GM18517 (cell line): ENCODE measurements around the gene LIFR.

Experiments used
- ATAC-seq: cut with Tn5 transposase; IDR thresholded peaks from one replicate; pipeline ENCODE4 v1.9.1; 2021; ENCODE audit warnings: mild to moderate bottlenecking, moderate library complexity; ENCODE audit not compliant: unreplicated experiment

Gene LIFR

DNA sequence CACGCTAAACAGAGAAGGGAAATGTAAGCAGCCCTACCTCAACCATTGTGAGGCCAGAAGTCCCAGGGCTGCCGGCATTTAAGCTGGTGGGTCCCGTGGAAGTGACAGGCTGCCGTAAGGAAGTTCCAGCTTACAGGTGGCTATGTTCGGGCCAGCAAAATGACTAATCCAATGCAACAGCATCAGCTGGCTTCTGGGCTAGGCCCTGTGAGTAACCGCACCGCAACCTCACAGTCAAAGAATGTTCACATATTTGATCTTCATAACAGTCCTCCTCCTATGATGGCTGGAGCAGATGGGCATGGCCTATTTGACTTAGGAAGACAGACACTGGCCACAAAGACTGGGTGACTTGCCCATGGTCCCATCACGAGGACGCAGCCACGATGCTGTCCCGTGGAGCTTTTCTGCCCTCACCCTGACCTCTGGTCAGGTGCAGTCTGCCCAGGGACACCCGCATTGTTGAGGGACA lies 88.2 kb downstream of the LIFR start:
- ATAC-seq: no peak

DNA sequence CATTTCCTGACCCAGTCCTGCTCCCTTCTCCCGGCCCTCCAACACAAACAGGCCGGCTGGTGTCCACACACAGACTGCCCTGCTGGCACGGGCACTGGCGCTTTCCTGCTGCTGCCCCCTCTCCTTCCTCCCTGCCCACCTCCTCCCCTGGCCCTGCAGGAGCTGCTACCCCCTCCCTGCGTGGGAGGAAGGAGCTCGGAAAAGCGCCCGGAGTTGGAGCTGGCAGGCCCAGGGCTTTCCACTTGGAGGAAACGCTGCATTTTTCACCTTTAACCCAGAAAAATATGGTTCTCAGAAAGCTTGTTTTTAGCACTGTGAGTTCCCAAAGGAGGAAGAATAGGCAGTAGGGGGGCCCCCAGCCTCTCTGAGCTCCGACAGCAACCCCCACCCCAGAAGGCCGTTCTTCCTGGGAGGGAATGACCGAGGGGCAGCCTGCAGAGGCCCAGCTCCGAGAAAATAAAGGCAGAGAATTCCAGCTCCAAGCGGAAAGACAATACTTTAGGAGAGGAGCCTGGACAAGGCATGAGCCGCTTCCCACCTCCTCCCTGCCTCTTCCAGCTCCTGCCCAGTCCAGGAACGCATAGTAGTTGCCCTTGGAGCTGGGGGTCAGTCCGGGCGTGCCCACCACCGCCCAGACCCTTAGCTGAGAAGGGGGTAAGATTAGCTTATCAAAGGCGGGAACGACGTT lies 88.9 kb downstream of the LIFR start:
- ATAC-seq: no peak

DNA sequence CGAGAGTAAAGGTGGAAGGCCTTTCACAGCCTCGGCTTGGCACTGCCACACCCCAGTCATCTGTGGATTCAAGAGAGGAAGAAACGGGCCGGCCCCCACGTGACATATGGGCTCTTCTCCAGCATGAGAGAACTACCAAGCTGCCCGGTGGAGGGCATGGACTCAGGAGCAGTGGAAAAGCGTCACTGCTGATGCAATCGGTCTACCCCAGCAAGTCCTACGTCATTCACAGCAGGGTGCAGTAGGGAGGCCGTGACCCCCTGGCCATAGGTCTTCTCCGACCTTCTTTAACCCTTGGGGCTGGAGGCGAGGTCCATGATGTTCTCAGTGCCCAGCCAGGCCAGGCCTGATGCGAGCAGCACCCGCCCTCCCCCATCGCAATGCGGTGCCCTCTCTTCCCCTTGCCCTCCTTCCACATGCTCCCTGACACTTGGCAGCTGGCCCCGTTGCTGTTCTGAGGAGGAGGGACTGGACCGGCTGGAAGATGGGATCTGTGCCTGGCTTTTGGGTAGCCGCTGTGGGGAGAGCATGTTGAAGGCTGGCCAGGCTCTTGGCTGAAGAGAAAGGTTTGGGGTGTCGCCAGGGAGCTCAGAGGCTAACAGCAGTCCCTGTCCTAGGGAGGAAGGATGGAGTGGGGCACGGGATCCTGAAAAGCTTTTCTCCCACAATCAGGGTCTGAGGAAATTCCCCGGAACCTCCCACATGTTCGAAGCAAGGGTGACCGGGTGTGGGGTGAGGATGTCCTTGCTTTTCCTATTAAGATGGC lies 89.8 kb downstream of the LIFR start:
- no peak for ATAC-seq

DNA sequence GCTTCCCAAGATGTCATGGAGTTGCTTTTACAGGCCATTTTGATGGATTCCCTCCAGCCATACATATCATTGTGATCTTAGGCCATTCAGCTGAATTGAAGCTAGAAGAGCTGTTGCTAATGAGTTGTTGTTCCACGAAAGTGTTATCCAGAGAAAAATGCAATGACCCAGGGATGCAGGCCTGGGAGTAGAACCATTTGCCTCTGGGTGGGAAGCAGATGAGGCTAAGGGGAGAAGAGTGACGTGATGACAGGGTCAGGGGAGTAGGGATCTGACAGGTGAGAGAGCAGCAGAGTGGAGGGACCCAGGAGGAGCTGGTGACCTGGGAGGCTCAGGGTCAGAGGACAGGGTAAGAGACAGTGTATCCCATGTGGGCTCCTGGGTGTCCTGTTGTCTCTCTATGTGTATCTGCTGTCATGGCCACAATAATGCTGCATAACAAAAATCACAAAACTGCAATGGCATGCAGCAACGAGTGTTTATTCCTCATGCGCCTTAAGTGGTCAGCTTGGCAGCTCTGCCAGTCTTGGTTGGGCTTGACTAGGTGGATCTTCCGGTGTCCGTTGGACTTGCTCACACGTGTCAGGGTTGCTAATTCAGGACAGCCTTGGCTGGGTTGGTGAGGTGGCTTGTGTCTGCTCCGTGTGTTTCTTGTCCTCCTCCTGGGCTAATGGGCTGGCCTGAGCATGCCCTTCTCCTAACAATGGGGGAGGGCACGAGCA lies 90.6 kb downstream of the LIFR start:
- ATAC-seq: no peak

DNA sequence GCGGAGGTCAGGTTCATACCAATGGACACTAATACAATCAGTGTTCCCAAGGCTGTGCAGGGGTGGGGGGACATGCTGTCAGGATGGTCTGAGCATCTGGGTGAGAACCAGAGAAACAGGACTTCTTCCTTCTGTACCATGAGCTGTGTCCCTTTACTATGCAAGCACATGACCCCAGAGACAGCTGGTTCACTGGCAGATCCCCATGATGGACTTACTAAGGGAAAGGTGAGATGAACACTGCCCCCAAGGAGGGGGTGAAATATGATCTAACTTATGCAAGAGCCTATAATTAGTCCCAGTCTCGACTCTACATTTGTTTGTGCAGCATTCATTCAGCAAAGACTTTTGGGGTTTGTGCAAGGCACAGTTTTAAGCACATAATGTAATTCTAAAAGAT lies 91.4 kb downstream of the LIFR start:
- ATAC-seq: no peak

DNA sequence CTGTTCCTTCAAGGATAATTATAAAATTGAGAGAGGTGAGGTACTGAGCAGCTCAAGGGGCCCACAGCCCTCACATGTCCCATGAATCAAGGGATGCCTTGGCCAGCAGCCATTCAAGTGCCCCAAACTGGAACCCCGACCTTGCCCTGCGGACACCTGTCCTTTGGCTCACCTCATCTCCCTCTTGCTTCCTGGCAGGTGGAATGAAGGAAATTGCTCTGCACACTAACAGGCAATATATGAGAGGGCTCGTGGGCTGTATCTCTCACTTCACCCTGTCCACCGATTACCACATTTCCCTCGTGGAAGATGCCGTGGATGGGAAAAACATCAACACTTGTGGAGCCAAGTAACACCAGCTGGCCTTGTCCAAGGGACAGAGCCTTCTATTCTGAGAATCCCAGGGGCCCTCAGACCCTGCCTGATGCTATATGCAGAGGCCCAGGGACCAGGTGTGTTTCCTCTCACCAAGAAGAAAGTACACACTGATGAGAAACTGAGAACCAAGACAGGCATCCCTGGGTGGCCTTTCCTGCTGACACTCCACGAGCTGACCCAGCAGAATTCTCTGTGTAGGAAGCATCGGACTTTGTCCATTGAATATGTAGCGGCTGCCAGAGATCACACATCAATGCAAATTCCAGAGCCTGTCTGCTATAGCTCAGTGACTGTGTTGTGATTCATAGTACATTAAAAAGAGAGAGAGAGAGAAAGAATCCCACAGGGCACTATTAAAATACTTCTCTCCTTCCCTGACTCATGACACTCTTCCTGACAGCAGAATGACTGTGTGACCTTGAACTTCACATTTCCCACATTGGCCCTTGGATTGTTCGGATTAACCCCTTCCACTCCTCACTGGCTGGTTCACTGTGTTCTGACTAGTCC lies 92.6 kb downstream of the LIFR start:
- ATAC-seq: no peak

DNA sequence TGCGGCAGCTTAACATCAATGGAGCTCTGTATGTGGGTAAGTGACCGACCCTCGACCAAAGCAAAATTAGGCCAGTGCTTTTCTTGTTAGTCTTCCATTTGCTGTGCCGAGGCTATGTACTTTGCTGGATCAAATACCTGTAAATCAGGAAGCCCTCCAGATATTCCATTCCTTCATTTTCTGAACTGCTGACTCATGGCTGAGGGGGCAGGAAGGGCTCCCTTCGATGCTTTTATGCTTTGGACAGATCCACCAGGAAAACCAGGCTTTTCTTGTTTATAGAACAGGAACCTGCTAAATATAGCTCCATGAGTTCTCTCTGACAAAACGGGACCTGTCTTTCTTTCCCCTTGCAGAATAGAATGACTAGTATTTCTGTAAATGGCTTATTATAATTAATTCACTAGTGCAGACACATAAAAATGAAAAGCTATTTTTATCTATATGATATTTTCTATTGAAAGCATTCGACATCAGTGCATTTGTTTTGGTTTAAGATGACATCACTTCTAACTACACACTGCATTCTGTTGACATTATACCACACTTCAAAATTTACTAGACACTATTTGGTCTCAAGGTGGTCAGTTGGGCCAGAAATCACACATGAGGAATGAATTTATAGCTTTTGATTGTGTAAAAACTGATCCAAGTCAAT lies 93.3 kb downstream of the LIFR start:
- ATAC-seq: no peak

DNA sequence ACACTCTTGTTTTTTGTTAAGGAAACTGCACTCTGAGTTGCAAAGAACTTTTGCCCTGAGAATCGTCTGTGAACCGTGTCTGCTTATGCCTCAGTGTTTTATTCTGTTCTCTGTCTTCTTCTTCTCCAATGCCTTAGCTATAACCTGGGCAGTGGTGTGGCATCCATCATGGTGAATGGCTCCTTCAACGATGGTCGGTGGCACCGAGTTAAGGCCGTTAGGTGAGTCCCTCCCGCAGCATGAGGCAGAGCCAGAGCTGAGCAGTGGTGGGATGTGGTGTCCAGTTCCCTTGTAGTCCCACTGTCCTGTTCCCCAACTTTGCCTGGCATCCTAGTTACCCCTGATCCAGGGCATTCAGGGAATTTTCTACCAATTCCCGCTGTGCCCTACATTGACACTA lies 98.3 kb downstream of the LIFR start:
- no peak for ATAC-seq

DNA sequence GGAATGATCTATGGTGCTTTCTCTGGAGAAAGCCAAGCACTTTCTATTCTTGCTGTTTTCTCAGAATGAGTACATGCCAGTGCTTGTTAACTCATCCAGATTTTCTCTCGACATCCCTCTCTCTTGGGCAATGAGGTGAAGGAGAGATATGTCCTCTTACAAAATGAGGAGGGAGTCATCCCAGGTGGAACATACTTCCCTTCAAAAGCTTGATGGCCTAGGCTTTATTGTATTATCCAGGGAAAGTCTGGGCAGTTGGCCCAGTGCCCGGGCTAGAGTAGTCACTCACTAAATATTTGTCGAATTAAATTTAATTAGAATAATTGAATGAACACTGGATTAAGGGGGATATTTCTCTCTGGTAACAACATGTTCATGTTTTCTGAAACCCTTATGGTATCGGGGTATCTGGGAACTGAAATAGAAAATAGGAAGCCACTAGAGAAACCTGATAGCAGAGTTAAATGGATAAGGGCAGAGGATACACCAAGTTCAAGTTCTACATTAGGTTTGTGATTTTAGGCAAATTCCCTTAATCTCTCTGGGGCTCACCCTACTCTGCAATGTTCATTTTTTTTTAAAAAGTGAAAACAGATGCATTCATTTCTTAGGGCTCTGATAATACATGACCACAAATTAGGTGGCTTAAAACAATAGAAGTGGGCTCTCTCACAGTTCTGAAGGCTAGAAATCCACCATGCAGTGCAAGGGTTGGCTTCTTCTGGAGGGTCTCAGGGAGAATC lies 99.6 kb downstream of the LIFR start:
- ATAC-seq: no peak

DNA sequence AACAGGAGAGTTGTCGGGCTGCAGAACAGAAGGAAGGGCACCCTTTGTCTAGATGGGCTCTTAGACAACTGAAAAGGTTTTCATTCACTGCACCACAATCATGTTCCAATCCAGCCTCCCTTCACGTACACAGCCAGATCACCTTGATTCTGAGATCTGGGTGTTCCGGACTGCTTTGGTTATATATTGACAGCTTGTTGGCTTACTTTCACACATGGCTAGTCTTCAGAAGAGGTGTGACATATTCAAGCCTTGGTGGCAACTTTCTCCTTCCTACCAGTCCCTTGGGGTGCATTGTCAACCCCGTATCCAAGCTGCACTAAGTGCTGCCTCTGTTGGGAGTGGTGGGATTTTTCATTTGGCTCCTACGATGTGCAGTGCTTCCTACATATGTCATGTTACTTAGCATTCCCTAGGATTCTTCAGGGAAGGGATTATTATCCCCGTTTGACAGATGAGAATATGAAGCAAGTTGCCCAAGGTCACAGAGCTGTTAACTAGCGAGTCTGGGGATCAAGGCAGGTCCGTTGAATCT lies 100.6 kb downstream of the LIFR start:
- ATAC-seq: peak; percentile 48

DNA sequence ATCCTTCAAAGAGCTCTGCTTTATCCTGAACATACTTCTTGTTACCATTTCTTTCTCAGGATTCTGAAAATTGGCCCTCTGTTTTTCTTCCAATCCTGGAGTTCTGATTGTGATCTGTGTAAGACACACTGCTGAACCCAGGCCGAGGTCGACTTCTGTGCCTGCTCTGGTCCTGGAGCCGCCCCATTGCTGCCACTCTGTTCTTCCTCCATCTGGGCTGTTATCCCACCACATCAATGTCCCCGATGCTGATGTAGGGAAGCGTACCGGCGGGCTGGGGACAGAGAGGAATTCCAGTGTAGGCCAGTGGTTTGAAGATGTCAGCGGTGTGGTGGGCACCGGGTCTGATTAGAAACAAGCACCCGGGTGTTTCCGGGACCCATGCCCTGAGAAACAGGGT lies 102.5 kb downstream of the LIFR start:
- ATAC-seq: peak; percentile 4

DNA sequence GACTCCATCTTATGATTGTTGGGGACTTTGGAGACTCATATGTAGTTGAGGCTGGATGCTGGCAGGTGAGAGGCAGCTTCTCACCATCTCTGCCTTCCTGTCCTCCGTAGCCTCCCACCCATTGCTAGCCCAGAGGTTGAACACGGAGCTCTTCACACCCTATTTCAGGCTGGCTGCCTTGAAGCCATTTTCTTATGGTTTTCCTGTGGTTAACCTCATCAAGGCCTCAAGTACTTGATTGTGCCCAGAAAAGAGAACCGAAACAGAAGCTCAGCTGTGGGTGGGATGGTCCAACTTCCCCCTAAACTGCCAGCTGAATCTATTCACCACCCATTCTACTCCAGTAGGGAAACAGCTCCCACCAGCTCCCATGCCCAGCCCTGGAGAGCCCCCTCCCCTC lies 102.9 kb downstream of the LIFR start:
- peak; percentile 99 for ATAC-seq

DNA sequence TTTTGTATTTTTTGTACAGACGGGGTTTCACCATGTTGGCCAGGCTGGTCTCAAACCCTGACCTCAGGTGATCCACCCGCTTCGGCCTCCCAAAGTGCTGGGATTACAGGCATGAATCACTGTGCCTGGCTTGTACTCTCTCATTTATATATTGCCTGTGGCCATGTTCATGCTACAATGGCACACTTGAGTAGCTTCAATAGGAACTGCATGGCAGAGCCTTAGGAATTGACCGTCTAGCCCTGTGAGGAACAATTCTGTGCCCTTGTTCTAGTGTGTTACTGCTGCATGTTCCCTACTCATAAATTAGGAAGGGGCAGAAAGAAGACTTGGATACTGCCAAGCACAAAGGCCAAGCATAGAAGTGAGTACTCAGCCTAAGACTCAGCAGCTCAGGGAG lies 104.2 kb downstream of the LIFR start:
- no peak for ATAC-seq

DNA sequence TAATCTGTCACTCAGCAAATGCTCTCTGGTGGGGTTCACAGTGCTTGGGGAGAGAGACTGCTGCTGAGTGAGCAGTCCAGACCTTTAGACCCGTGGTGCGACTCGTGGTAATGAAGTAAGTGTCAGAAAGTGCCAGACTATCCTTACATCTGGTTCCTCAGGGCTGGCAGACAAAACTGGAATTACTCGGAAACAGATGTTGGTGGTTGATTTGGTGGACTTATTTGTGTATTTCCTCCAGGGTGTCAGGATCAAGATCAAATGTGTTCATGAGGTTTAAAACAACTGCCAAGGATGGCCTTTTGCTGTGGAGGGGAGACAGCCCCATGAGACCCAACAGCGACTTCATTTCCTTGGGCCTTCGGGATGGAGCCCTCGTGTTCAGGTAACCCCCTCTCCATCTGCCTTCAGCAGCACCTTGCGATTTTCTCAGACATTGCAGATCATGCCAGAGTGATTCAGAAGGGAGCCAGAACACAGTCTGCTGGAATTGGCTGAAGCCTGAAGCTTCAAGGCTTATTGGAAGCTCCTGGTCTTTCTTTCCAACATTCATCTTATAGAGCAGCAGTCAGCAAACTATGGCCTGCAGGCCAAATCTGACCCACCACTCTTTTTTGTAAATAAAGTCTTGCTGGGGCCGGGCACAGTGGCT lies 105.2 kb downstream of the LIFR start:
- ATAC-seq: no peak

DNA sequence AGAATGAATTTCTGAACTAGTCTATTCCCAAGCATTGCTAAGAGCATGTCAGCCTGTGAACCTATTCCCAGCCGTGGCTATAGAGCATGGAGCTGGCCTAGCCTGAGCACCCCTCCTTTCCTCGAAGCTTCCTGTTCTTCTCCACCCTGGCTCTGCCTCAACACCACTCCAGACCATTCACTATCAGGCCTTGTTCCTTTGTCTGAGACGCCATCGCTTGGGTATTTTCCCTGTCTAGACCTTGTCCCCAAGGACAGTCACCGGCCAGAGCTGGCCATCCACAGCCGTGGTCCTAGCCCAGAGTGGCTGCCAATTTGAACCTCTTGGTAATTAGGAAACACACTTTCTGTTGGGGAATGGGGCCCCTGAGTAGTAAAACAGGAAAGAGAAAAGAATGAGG lies 105.8 kb downstream of the LIFR start:
- ATAC-seq: no peak

DNA sequence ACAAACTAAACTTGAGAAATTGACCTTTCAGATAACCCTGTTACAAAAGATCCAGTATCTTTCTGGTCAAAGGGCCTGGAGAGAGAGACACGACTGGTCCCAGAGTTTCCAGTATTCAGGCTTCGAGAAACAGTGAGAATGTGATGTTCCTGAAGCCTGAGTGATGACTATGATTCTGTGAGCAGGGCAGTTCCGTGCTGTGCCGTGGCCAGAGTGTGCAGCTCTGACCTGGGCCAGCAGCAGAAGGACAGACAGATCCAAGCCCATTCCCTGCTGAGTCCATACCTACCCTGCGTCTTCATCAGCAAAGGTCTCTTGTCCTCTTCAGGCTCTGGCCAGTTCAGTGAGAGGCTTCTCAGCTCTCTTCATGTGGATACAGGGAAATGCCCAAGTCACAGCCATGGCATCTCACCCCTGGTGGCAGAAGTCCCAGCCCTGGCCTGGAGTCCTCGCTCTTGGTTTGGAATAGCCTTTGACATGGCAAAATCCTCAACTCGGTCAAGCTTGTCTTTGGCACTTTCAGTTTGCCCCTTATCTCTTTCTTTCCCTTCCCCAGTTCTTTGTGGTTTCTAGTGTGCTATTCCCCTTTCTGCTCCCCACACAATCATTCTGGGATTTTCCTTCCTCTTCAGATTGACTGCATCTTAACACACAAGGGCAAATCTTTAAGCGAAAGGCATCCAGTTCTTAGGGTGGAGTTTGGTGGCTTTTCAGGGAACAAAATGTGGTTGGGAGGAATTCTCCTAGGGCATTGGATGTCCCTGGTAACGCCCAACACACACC lies 107.7 kb downstream of the LIFR start:
- no peak for ATAC-seq

DNA sequence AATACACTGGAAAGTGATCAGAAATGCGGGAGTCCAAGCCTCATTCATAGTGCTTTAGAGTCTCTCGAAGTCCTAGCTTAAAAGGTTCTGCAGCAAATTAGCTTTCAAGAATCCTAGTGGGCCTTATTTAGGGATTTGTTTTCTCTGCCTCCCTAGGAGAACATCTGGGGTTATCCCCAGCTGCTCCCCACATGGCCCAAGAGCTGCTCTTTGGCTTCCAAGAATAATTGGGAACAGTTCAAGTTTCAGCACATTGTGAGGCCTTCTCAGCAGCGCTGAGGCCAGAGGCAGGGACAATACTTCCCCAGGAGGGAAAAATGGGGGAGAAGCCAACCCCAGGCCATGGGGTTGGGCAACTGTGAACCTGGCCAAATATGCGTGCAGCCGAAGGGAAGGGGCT lies 108.7 kb downstream of the LIFR start:
- ATAC-seq: no peak

DNA sequence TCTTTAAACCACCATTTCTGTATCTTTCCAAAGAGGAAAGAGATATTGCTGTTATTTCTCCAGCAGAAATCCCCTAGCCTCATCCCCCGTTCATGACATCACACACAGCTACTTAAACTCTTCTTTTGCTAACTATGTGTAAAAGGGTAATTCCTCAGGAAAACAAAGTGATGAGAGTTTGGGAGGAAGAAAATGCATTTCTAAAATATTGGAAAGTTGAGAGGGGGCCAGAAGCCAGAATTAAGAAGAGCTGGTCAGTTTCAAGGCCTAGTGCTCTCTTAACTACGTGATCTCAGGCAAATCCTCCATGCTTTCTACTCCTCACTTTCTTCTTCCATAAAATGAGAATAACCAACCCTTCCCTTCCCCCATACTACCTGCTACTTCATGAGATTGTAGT lies 109.4 kb downstream of the LIFR start:
- ATAC-seq: no peak
